Upper lobe of left lung (tissue), 6 donors: ENCODE data around the gene RNASET2. TPM values are rescaled to one million over a fixed set of nuclear protein-coding genes. Genes with fewer than 3 reads are reported as not detected.
"Not testable (repeated sequence)": the region's sequence is repeated elsewhere in the genome, so short reads cannot be mapped to it uniquely, and the experiment has no call there.

Experiments used
- ATAC-seq, 2 donors: fragments of 200-7000 bp; cut with Tn5 transposase; one replicate each; pipeline ENCODE4 v1.9.1; 2022; ENCODE audit warnings: mild to moderate bottlenecking in 2 of 2, moderate library complexity in 2 of 2; ENCODE audit not compliant: low FRiP score in 2 of 2
- DNase-seq, 2 donors: peaks; one replicate each; pipeline ENCODE4 v3.0.0-alpha.2; 2019 to 2020
- H3K27ac ChIP-seq, 4 donors: fragments of 200-600 bp; sonication (generic); one replicate each; pipeline ENCODE4 v1.5.1; 2016 to 2019
- H3K27me3 ChIP-seq, 4 donors: fragments of 200-600 bp; sonication (generic); one replicate each; pipeline ENCODE4 v1.5.1; 2017 to 2019
- H3K36me3 ChIP-seq, 4 donors: fragments of 200-600 bp; sonication (generic); one replicate each; pipeline ENCODE4 v1.5.1; 2016 to 2019
- H3K4me1 ChIP-seq, 4 donors: fragments of 200-600 bp; sonication (generic); one replicate each; pipeline ENCODE4 v1.5.1; 2018 to 2019
- H3K4me3 ChIP-seq, 4 donors: fragments of 200-600 bp; sonication (generic); one replicate each; pipeline ENCODE4 v1.5.1; 2017 to 2019; ENCODE audit warnings: mild to moderate bottlenecking in 2 of 4, moderate library complexity in 1 of 4
- H3K9me3 ChIP-seq, 4 donors: fragments of 200-600 bp; sonication (generic); one replicate each; pipeline ENCODE4 v1.5.1; 2018 to 2019
- CTCF ChIP-seq, 6 experiments: fragments of 450-650 bp in 4 of 6; fragments of 200-600 bp in 2 of 6; sonication (generic) in 2 of 6; IDR thresholded peaks; one replicate each; pipeline ENCODE4 v1.5.1; 2016 to 2019; ENCODE audit warnings: antibody characterized with exemption in 6 of 6
- EP300 ChIP-seq, 4 donors: sonication (generic); formaldehyde crosslinking; IDR thresholded peaks; one replicate each; pipeline ENCODE4 v1.5.1; 2017; ENCODE audit warnings: antibody characterized with exemption in 4 of 4, control low read depth in 2 of 4
- POLR2A ChIP-seq, 4 donors: fragments of 450-650 bp; IDR thresholded peaks; one replicate each; pipeline ENCODE4 v1.5.1; 2016 to 2017; ENCODE audit warnings: antibody characterized with exemption in 4 of 4, mild to moderate bottlenecking in 2 of 4
- POLR2AphosphoS5 ChIP-seq, 2 donors: sonication (generic); formaldehyde crosslinking; IDR thresholded peaks; one replicate each; pipeline ENCODE4 v1.5.1; 2017; ENCODE audit warnings: antibody characterized with exemption in 2 of 2
- WGBS, 2 donors: methylation state at CpG; one replicate each; pipeline ENCODE4 v1.1.5; 2017 to 2018; 5-methylcytosine and 5-hydroxymethylcytosine counted together
- total RNA-seq, 6 donors: library from RNA; depleted of rRNA in 4 of 6; stranded (reverse); fragments of >200 nt in 4 of 6; gene quantifications; one replicate each; pipeline versions ENCODE4 v1.1.0 to v1.2.1, GENCODE V29; 2016 to 2021
- donor health status: DM: no; HTN: no; CAD: no; lungs with moderate emphysema.
- donor health status: DM: no; HTN: yes; CAD: no; lungs with severe emphysema.

The RNASET2 gene
- total RNA-seq, 6 donors from 2014 or later: 66.4 to 131 (median 94.8) TPM

- no peak overlapping the region for H3K4me3 ChIP-seq
- H3K36me3 ChIP-seq: no peaks in the 10 kb centered on the region
- TF ChIP-seq EP300 (IDR thresholded peaks at IDR 0.05): no peak
- no peak for TF ChIP-seq POLR2A (IDR thresholded peaks at IDR 0.05)
- TF ChIP-seq CTCF (IDR thresholded peaks at IDR 0.05): no peak
- no peak for TF ChIP-seq POLR2AphosphoS5 (IDR thresholded peaks at IDR 0.05)
- ATAC-seq (no peak), DNase-seq (peak in 1 of 2 donors; percentile 52)
- H3K4me1 ChIP-seq: no peaks in the 10 kb centered on the region
- H3K27me3 ChIP-seq: no peaks in the 10 kb centered on the region
- no peaks in the 10 kb centered on the region for H3K9me3 ChIP-seq
- no peak overlapping the region for H3K27ac ChIP-seq
- 95% methylated on average over 51 to 53 of the region's 53 CpGs for WGBS, 2 donors
These were observed 55.3 kb downstream of the RNASET2 start for GRCh38 chr6:166900956-166901607.

- ATAC-seq: no peak
- Histone ChIP-seq H3K27me3 (no peaks in the 10 kb centered on the region), H3K4me1 (no peaks in the 10 kb centered on the region), H3K27ac (no peak overlapping the region), H3K9me3 (no peaks in the 10 kb centered on the region), H3K36me3 (no peaks in the 10 kb centered on the region), H3K4me3 (no peak overlapping the region)
- peak in 1 of 2 donors; percentile 65 for DNase-seq
- TF ChIP-seq CTCF (IDR thresholded peaks at IDR 0.05): no peak
- TF ChIP-seq EP300 (IDR thresholded peaks at IDR 0.05): no peak
- TF ChIP-seq POLR2A (IDR thresholded peaks at IDR 0.05): no peak
- TF ChIP-seq POLR2AphosphoS5 (IDR thresholded peaks at IDR 0.05): no peak
- 92 to 95% methylated on average over 61 of the region's 61 CpGs for WGBS, 2 donors
These were observed 56.1 kb downstream of the RNASET2 start for GRCh38 chr6:166900130-166900708.

GRCh38 chr6:166898910-166899309 lies 57.4 kb downstream of the RNASET2 start:
- H3K9me3 ChIP-seq: no peaks in the 10 kb centered on the region

GRCh38 chr6:166894614-166895013 lies 61.7 kb downstream of the RNASET2 start:
- not testable (repeated sequence) for H3K9me3 ChIP-seq, DNase-seq, H3K27ac ChIP-seq, H3K27me3 ChIP-seq, H3K36me3 ChIP-seq, ATAC-seq, H3K4me3 ChIP-seq, H3K4me1 ChIP-seq
- 87 to 88% methylated on average over 7 of the region's 7 CpGs for WGBS, 2 donors

More at GRCh38 chr6:166898910-166899309, 57.4 kb downstream of the RNASET2 start:
- Histone ChIP-seq H3K4me3 (no peak overlapping the region), H3K4me1 (no peaks in the 10 kb centered on the region), H3K36me3 (no peaks in the 10 kb centered on the region), H3K27me3 (no peaks in the 10 kb centered on the region), H3K27ac (no peak overlapping the region)
- DNase-seq: peak in 1 of 2 donors; percentile 69
- TF ChIP-seq EP300 (IDR thresholded peaks at IDR 0.05): no peak
- no peak for TF ChIP-seq POLR2AphosphoS5 (IDR thresholded peaks at IDR 0.05)
- TF ChIP-seq CTCF (IDR thresholded peaks at IDR 0.05): no peak
- no peak for TF ChIP-seq POLR2A (IDR thresholded peaks at IDR 0.05)
- 94 to 96% methylated on average over 36 of the region's 36 CpGs for WGBS, 2 donors
- peak in 1 of 2 donors; percentile 39 for ATAC-seq

GRCh38 chr6:166892472-166892871 lies 63.9 kb downstream of the RNASET2 start:
- H3K4me1 ChIP-seq, H3K27ac ChIP-seq, H3K4me3 ChIP-seq, H3K9me3 ChIP-seq, H3K36me3 ChIP-seq, H3K27me3 ChIP-seq, ATAC-seq, DNase-seq: not testable (repeated sequence)
- WGBS, 2 donors: 66 to 69% methylated on average over 5 of the region's 5 CpGs

GRCh38 chr6:166886773-166887172 lies 69.6 kb downstream of the RNASET2 start:
- not testable (repeated sequence) for H3K27ac ChIP-seq, DNase-seq, ATAC-seq, H3K9me3 ChIP-seq, H3K4me1 ChIP-seq, H3K4me3 ChIP-seq, H3K36me3 ChIP-seq, H3K27me3 ChIP-seq
- WGBS, 2 donors: 83 to 100% methylated on average over 2 to 4 of the region's 4 CpGs

- not testable (repeated sequence) for H3K27ac ChIP-seq, H3K4me3 ChIP-seq, DNase-seq, H3K4me1 ChIP-seq, H3K27me3 ChIP-seq, ATAC-seq, H3K9me3 ChIP-seq, H3K36me3 ChIP-seq
- 75 to 88% methylated on average over 11 of the region's 11 CpGs for WGBS, 2 donors
These were observed 71.4 kb downstream of the RNASET2 start for GRCh38 chr6:166884958-166885357.
